HepG2 (cell line): ENCODE results near the gene EPB41. TPM values are rescaled to one million over a fixed set of nuclear protein-coding genes. Genes with fewer than 3 reads are reported as not detected.

ENCODE experiments used
- ATF4 ChIP-seq, 2 experiments: fragments of 450-650 bp in 1 of 2; sonication (generic) in 1 of 2; formaldehyde crosslinking; IDR thresholded peaks; 2 replicates each; pipeline versions ENCODE4 v1.5.0 to v1.8.0; 2020 to 2022; ENCODE audit warnings: mild to moderate bottlenecking in 1 of 2, missing genetic modification reagents in 1 of 2
- ATRX ChIP-seq: sonication (generic); formaldehyde crosslinking; IDR thresholded peaks from 2 replicates; pipeline ENCODE4 v1.4.0; 2020; ENCODE audit warnings: missing genetic modification reagents, borderline replicate concordance
- EHMT2 ChIP-seq: fragments of 200-600 bp; sonication (generic); IDR thresholded peaks from 2 replicates; pipeline ENCODE4 v1.7.0; 2017; ENCODE audit warnings: antibody characterized with exemption, low read depth, low read length, borderline replicate concordance
- ETS1 ChIP-seq: sonication (generic); formaldehyde crosslinking; IDR thresholded peaks from 2 replicates; pipeline ENCODE4 v1.4.0; 2020; ENCODE audit warnings: missing genetic modification reagents
- HINFP ChIP-seq: sonication (generic); formaldehyde crosslinking; IDR thresholded peaks from 2 replicates; pipeline ENCODE4 v1.4.0; 2020; ENCODE audit warnings: low read depth, mild to moderate bottlenecking, missing genetic modification reagents
- KDM5A ChIP-seq: fragments of 200-600 bp; sonication (generic); IDR thresholded peaks from 2 replicates; pipeline ENCODE4 v1.7.0; 2018; ENCODE audit warnings: antibody characterized with exemption, mild to moderate bottlenecking, low read length, borderline replicate concordance
- MLLT10 ChIP-seq: sonication (generic); formaldehyde crosslinking; IDR thresholded peaks from 2 replicates; pipeline ENCODE4 v1.4.0; 2020; ENCODE audit warnings: missing genetic modification reagents
- MLX ChIP-seq: IDR thresholded peaks from 2 replicates; pipeline ENCODE4 v1.6.1; 2016
- NFYB ChIP-seq: sonication (generic); formaldehyde crosslinking; IDR thresholded peaks from 2 replicates; pipeline ENCODE4 v1.4.0; 2020; ENCODE audit warnings: missing genetic modification reagents
- PRDM4 ChIP-seq: sonication (generic); formaldehyde crosslinking; IDR thresholded peaks from 2 replicates; pipeline ENCODE4 v1.9.0; 2021; ENCODE audit warnings: missing genetic modification reagents, borderline replicate concordance
- SRSF9 ChIP-seq: fragments of 200-400 bp; formaldehyde crosslinking; IDR thresholded peaks from 2 replicates; pipeline ENCODE4 v1.6.1; 2018; ENCODE audit warnings: borderline replicate concordance, mild to moderate bottlenecking, low read depth, low read length; ENCODE audit not compliant: insufficient read depth, poor library complexity, severe bottlenecking
- STAG1 ChIP-seq: sonication (generic); formaldehyde crosslinking; IDR thresholded peaks from 2 replicates; pipeline ENCODE4 v1.4.0; 2020; ENCODE audit warnings: missing genetic modification reagents
- THAP11 ChIP-seq: IDR thresholded peaks from 2 replicates; pipeline ENCODE4 v1.6.1; 2016; ENCODE audit warnings: missing biosample characterization, missing genetic modification reagents
- WIZ ChIP-seq: sonication (generic); formaldehyde crosslinking; IDR thresholded peaks from 2 replicates; pipeline ENCODE4 v1.5.1; 2020; ENCODE audit warnings: mild to moderate bottlenecking, missing genetic modification reagents
- ZFP37 ChIP-seq: sonication (generic); formaldehyde crosslinking; IDR thresholded peaks from 2 replicates; pipeline ENCODE4 v1.4.0; 2020; ENCODE audit warnings: missing genetic modification reagents, borderline replicate concordance
- ZMYM3 ChIP-seq: sonication (generic); formaldehyde crosslinking; IDR thresholded peaks from 2 replicates; pipeline ENCODE4 v1.5.1; 2020; ENCODE audit warnings: mild to moderate bottlenecking, missing genetic modification reagents
- ZNF280B ChIP-seq: sonication (generic); formaldehyde crosslinking; IDR thresholded peaks from 2 replicates; pipeline ENCODE4 v1.5.0; 2020; ENCODE audit warnings: missing genetic modification reagents, mild to moderate bottlenecking, borderline replicate concordance
- ZNF446 ChIP-seq: sonication (generic); formaldehyde crosslinking; IDR thresholded peaks from 2 replicates; pipeline ENCODE4 v1.5.0; 2020; ENCODE audit warnings: mild to moderate bottlenecking, missing genetic modification reagents
- ZNF530 ChIP-seq: sonication (generic); formaldehyde crosslinking; IDR thresholded peaks from 2 replicates; pipeline ENCODE4 v1.5.0; 2020; ENCODE audit warnings: low read depth, mild to moderate bottlenecking, missing genetic modification reagents
- ZNF564 ChIP-seq: sonication (generic); formaldehyde crosslinking; IDR thresholded peaks from 2 replicates; pipeline ENCODE4 v1.8.1; 2023; ENCODE audit warnings: mild to moderate bottlenecking, missing genetic modification reagents
- ZNF577 ChIP-seq: sonication (generic); formaldehyde crosslinking; IDR thresholded peaks from 2 replicates; pipeline ENCODE4 v1.4.0; 2020; ENCODE audit warnings: mild to moderate bottlenecking, low read depth, missing genetic modification reagents, borderline replicate concordance
- polyA plus RNA-seq, 8 experiments: library from polyadenylated mRNA; depleted of rRNA in 3 of 8; stranded (reverse) in 7 of 8; unstranded in 1 of 8; fragments of >200 nt; fragmentation: Illumina TruSeq in 4 of 8; extraction: Trizol in 4 of 8; gene quantifications; 2 replicates each; pipeline versions ENCODE4 v1.2.1 to v1.2.3, GENCODE V29; 2011 to 2016; ENCODE audit warnings: low read depth in 4 of 8, missing spikeins in 1 of 8, mixed read lengths in 1 of 8; ENCODE audit not compliant: insufficient read depth in 1 of 8
- total RNA-seq, 5 experiments: library from RNA; depleted of rRNA; stranded (reverse); fragments of >200 nt; fragmentation: Illumina TruSeq; extraction: Trizol; gene quantifications; 2 replicates each; pipeline ENCODE4 v1.2.3, GENCODE V29; 2016; ENCODE audit warnings: low read depth in 1 of 5

Gene EPB41
- total and polyA plus RNA-seq, 2 of the 13 experiments (the other 11 are each of a cell fraction or from before 2014, with no cell fraction given), result 34.5 to 46.7 TPM

- TF ChIP-seq SRSF9, result no peak
- TF ChIP-seq HINFP (CRISPR knock-in tag), result no peak
- TF ChIP-seq ZNF577 (CRISPR knock-in tag), result no peak
- TF ChIP-seq ZNF564 (CRISPR knock-in tag), result no peak
- TF ChIP-seq MLLT10 (CRISPR knock-in tag), result no peak
- no peak for TF ChIP-seq ATRX
- no peak for TF ChIP-seq ZNF530 (CRISPR knock-in tag)
- no peak for TF ChIP-seq ZMYM3 (CRISPR knock-in tag)
- no peak for TF ChIP-seq ZFP37
- no peak for TF ChIP-seq MLX (CRISPR knock-in tag)
- no peak for TF ChIP-seq STAG1 (CRISPR knock-in tag)
- TF ChIP-seq ZNF446 (CRISPR knock-in tag), result no peak; the same call in 1 of the 2 replicates
- no peak for TF ChIP-seq PRDM4 (CRISPR knock-in tag)
- 0 out of 2 replicates have a peak, but pooled peaks have one; percentile 29 for TF ChIP-seq THAP11 (CRISPR knock-in tag)
- TF ChIP-seq WIZ (CRISPR knock-in tag), result no peak
- TF ChIP-seq ZNF280B, result no peak
- TF ChIP-seq ATF4 (CRISPR knock-in tag; IDR thresholded peaks at IDR 0.05), result no peak
- no peak for TF ChIP-seq EHMT2
- peak; percentile 81 for TF ChIP-seq NFYB (CRISPR knock-in tag)
- TF ChIP-seq KDM5A, result no peak; the same call in 1 of the 2 replicates
- TF ChIP-seq ETS1 (CRISPR knock-in tag), result no peak
Observed at GRCh38 chr1:28914228-28915030, at the start of gene EPB41 (continued).
